Skin epidermis (tissue), 12 donors: ENCODE results near the gene ZFHX2.

Experiments
- H3K27ac ChIP-seq, 21 experiments: fragments of 200-600 bp; sonication (generic) in 11 of 21; one replicate each; pipeline ENCODE4 v1.5.0; 2020; ENCODE audit warnings: mild to moderate bottlenecking in 3 of 21, inconsistent platforms in 2 of 21, moderate library complexity in 2 of 21
- H3K4me3 ChIP-seq, 7 experiments: fragments of 200-600 bp; sonication (generic) in 2 of 7; one replicate each; pipeline ENCODE4 v1.5.0; 2020; ENCODE audit warnings: inconsistent platforms in 2 of 7, mild to moderate bottlenecking in 2 of 7, moderate library complexity in 1 of 7

The ZFHX2 gene

GRCh38 chr14:23529016-23529415 lies 22.5 kb downstream of the ZFHX2 start:
- Histone ChIP-seq H3K4me3 (no peak overlapping the region), H3K27ac (no peak overlapping the region)

- no peak overlapping the region for H3K27ac ChIP-seq
- no peak overlapping the region for H3K4me3 ChIP-seq
Observed at GRCh38 chr14:23528555-23528954, 23.0 kb downstream of the ZFHX2 start.

- Histone ChIP-seq H3K4me3 (no peak overlapping the region), H3K27ac (no peak overlapping the region)
Observed at GRCh38 chr14:23525611-23526010, 26.0 kb downstream of the ZFHX2 start.

DNA sequence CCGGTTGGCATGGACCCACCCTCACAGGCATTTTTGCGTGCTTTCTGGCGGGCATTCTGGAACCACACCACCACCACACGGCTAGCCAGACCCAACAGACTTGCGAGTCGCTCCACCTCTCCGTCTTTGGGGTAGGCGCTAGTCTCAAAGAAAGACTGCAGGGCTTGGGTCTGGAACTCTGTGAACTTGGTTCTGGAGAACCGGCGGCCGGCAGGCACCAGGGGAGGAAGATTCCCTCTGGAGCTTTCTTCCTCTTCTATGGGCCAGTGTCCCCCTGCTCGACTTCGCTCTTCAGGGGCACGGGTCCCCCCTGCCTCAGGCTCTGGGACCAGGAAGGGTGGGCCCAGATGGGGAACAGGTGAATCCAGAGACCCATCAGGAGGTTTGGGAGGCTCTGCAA lies 26.6 kb downstream of the ZFHX2 start:
- Histone ChIP-seq H3K27ac (no peak overlapping the region), H3K4me3 (no peak overlapping the region)

DNA sequence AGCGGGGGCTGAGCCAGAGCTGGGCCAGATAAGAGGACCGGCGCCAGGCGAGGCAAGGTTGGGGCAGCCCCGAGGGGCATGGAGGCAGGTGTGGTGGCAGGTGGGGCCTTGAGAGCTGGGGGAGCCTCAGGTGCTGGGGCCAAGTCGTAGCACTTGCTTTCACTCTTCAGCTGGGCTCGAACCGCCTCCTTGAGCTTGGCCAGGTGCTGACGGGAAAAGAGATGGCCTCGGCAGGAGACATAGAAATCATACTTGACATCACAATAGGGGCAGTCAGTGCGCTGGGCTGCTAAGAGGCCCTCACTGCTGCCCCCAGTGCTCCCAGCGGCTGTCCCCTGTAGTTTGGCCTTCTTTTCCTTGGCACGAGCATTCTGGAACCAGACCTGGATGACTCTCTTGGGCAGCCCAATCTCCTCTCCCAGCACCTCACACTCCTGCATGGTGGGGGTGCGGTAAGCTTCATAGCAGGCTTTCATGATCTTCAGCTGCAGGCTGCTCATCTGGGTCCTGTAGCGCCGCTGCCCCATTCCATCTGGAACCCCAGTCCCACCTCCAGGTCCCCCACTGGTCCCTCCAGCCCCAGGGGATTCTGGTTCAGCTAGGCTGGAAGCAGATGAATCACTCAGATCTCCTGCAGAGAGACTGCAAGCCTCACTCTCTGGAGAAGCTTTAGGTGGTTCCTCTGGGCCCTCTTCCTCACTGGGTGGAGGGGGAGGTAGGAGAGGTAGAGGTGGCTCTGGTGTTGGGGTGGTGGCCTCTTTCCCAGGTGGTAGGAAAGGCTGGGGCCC lies 28.1 kb downstream of the ZFHX2 start:
- H3K27ac ChIP-seq = no peak overlapping the region
- H3K4me3 ChIP-seq = no peak overlapping the region

DNA sequence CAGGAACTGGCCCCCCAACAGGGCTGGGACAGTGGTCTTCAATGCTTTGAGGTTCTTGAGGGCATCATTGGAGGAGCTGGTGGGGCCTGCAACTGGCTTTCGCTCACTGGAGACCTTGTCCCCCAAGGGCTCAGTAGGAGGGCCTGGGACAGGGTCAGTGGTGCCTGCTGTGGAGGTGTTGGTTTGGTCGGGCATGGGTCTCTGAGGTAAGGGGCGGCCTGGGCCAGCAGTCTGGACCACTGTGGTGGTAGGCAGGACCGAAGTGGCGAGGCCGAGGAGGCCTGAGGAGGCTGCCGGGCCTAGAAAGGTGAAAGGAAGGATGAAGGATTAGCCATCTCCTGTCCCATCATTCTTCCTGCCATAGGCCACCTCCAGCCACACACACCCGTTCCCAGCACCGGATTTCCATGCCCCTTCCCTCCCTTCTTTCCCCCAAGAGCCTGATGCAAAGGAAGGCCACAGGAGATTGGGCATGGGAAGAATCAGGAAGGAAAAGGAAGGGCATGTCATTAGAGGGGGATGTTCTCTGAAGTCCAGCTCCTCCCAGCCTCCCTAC lies 28.8 kb downstream of the ZFHX2 start:
- H3K4me3 ChIP-seq = no peak overlapping the region
- no peak overlapping the region for H3K27ac ChIP-seq

DNA sequence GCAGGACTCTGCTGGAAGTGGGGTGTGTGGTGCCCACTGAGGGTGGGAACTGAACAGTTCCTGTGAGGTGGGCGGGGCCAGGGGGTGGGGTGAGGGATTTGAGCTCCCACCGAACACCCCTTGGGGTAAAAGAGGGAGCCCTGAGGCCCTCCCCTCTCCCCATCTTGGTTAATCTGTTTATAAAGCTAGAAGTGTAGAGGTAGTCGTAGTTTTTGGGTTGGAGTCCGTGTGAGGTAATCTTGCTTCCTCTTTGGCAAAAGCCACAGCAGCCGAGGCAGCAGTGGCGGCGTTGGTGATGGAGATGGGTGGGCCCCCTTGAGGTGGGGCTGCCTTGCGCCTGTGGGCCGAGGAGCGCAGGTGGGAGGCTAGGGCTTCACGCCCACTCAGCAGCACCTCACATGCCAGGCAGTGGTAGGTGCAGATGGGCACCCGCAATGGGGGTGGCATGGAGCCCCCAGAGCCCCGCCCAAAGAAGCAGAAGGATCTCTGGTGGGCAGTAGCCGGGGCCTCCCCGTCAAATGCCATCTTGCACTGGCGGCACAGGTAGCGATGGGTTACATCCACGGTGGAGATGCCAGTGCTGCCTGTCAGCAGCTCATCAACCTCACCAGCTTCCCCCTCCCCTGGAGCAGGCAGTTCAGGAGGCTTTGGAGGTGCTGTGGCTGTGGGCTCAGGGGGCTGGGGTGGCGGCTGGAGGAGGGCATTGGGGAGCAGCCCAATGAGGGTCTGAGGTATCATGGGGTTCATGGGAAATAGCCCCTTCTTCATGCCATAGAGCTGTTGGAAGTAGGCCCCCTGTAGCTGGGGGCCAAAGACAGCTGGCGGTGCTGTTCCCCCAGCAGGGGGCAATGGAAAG lies 29.6 kb downstream of the ZFHX2 start:
- H3K4me3 ChIP-seq = no peak overlapping the region
- no peak overlapping the region for H3K27ac ChIP-seq

- Histone ChIP-seq H3K4me3 (no peak overlapping the region), H3K27ac (no peak overlapping the region)
Observed at GRCh38 chr14:23520899-23521533, 30.5 kb downstream of the ZFHX2 start.

- H3K27ac ChIP-seq = no peak overlapping the region
- no peak overlapping the region for H3K4me3 ChIP-seq
Observed at GRCh38 chr14:23518709-23519108, 32.9 kb downstream of the ZFHX2 start.

DNA sequence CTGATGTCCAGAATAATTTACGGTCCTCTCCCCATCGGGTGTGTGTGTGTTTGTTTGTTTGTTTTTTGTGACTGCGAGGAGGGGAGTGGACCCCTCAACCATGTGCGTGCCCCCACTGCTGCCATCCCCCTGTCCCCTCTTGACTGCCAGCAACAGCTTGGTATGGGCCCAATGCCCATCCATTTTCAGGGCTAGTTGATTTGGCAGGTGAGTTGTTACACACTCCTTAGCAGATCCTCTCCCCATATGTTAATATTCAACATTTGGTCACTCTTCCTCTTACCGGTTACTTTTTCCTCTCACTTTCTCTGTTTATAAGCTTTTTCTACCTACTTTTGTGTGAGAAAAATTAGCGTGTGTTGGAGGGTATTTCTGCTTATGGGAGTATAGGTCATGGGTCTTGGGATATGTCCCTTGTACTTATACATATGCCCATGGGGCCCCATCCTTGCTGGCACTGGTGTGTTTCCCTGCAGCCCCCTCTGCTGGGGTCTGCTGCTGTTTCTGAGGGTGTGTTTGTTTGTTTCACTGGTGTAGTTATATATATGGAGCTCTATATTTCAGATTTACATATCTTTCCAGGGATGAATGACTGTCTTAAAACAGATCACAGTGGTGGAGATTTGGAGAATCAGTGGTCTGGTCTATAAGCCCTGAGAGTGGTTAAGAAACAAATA lies 33.8 kb downstream of the ZFHX2 start:
- no peak overlapping the region for H3K4me3 ChIP-seq
- H3K27ac ChIP-seq = no peak overlapping the region

DNA sequence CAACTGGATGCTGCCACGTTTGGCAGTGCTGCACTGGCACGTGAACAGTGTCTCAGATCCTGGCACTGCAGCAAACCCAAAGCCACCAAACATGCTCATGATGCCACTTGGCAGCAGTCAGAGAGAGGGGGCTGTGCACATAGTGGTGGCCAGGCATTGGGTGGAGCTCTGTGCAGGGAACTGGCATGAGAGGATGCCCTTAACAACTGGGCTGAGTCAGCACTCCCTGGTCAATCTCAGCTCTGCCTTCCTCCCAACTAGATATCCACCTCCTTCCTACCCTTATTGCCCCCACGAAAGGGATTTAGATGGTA lies 37.0 kb downstream of the ZFHX2 start:
- H3K27ac ChIP-seq = no peak overlapping the region
- no peak overlapping the region for H3K4me3 ChIP-seq

DNA sequence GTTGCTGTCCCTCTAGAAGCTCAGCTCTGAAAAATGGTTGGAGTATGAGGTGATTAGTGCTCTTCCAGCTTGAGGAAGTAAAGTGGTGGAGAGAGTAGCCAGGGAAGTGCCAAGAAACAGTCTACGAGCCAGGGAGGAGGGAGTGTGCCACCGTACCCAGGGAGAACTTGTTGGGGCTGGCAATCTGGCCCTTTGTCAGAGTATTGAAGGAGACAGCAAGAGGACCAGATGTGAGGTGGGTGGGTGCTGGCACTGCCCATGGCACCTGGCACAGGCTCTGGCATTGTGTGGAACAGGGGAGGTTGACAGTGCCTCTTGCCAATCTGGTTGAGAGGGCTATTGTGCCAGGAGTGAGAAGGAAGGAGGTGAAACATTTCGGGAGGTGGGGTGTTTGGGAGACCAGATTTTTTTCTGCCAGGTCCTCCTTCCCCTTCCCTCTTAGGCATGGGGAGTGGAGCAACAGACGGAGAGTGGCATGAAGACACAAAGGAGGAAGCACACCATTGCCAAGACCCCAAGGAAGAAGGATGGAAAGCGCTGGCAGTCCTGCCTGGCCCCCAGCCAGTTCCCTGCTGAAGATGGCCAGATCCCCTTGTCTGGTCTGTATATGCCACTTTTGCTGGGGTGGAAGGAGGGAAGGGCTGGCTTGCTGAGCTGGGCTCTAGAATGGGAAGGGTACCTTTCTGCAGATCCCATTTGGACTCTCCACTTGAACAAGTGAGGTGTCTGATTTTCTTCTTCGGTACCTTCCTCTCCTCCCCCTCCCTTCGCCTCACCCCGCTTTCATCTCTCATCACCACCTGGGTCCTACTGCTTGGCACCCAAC lies 37.5 kb downstream of the ZFHX2 start:
- Histone ChIP-seq H3K27ac (peak overlapping the region in 2 of 21 experiments; percentile 34 to 45), H3K4me3 (no peak overlapping the region)

DNA sequence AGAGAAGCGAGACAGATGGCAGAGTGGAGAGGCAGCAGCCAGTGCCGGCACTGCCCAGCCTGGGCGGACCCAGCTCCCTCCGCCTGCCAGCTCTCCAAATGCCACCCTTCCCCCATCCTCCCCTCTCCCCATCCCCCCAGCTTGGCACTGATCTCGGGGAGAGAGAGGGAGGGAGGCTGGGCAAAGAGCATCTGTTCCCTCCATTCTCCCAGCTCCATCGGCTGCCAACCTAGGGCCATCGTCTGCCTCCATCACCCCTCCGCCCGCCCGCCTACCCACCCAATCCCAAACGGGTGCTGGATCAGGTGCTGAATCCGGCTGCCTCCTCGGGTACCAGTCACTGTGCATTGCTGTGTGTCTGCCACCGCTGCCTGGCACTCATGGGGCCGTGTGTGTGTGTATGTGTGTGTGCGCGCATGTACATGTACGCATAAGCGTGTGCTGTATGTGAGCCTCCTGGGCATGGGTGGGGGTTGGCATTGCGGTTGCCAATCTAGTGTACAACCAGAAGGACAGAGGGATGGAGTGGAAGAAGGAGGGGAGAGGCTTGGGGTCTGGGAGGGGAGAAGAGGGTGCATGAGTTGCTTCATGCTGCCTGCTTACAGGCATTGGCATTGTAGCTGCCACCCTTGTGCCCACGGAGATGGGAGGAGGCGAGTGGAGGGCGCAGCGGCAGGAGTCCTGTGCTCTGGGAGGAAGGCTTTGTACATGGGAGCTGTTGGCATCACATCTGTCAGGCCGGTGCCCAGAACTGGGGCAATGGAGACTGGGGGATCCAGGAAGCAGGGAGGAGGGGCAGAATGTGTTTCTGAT lies 38.4 kb downstream of the ZFHX2 start:
- H3K27ac ChIP-seq = peak overlapping the region in 2 of 21 experiments; percentile 19 to 34
- peak overlapping the region in 1 of 7 experiments; percentile 17 for H3K4me3 ChIP-seq

DNA sequence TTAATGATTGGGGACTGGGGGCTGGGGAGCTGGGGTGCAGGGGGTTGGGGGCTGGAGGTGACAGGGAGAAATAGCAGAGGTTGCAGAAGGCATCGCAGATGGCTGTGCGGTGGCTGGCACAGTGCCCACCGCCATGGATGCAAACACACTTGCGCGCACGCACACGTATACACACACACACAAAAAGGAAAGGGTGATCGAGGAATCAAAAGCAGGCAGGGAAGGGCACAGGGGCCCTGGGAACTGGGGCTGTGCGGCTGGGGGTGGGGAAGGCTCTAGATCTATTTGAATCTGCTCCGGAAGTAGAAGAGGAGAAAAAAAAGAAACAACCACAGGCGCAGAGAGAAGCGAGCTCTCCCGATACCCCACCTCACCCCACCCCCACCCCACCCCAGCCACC lies 39.4 kb downstream of the ZFHX2 start:
- Histone ChIP-seq H3K27ac (no peak overlapping the region), H3K4me3 (peak overlapping the region in 1 of 7 experiments; percentile 28)

DNA sequence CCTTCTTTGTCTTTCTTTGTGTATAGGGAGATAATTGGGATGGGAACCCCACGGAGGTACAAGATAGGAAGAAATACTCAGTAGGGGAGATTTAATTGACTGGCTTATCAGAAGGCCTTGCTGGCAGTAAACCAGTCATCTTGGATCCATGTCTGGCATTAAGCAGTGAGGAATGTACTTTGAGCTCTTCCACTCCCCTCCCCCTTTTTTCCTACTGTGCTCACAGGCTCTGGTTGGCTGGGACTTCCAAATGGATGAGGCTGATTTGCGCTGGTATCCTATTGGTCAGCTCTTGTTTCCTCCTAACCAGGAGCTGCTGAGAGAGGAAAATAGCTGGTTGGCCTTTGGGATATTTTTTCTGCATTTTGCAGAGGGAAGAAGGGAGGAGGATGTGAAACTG lies 57.3 kb downstream of the ZFHX2 start:
- H3K4me3 ChIP-seq = no peak overlapping the region
- H3K27ac ChIP-seq = no peak overlapping the region

DNA sequence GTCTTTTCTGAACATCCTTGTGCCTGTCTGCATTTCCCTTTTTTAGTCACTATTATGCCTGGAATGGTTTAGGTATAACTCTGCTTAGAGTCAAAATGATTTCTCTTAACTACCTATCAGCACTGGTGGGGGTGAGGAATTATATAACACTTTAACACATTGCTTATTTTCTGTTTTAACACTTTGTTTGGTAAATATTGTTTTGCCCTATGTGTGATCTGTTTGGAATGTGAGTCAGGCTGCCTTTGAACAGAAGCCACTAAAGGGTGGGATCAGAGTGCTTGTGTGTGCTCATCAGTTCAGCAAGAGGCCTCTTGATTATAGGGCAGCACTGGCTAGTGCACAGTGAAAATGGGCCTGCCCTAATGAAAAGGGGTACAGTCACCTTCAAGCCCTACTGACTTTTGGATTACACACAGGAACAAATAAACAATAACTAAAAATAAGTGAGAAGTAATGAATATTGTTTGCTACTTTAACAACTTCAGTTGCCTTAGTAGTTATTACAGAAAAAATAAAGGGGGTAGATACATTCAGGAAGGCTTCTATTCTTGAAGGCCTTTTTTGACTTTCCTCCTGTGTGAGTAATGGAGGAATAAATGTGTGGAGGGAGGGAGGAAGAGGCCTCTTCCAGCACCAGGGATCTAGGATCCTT lies 58.8 kb downstream of the ZFHX2 start:
- H3K27ac ChIP-seq = no peak overlapping the region

DNA sequence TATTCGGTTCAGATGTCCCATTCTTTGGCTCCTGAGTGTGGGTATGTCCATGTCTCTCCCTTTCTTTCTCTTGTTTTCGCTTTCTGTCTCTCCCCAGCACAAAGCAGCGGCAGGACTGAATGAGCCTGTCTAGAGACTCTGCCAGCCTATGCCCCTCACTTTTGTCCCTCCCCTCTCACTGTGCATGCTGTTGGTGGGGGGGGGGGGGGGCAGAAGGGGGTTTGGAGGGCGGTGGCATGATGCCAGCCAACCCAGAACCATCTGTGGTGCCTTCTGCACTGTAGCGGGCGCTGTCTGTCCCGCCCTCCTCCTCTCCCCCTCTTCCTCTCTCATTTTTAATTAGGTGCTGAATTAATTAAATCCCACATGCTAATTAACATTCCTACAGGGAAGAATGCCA lies 64.3 kb downstream of the ZFHX2 start:
- no peak overlapping the region for H3K27ac ChIP-seq
- H3K4me3 ChIP-seq = no peak overlapping the region

More for the DNA sequence above, 58.8 kb downstream of the ZFHX2 start:
- H3K4me3 ChIP-seq = no peak overlapping the region

GRCh38 chr14:23486036-23486435 lies 65.5 kb downstream of the ZFHX2 start:
- no peak overlapping the region for H3K27ac ChIP-seq
- no peak overlapping the region for H3K4me3 ChIP-seq
